Right kidney (tissue), 1 donor: ENCODE results near the gene UBXN10.

ENCODE experiments used
- DNase-seq: peaks from one replicate; pipeline ENCODE4 v3.0.0-alpha.2; 2016

The UBXN10 gene

DNA sequence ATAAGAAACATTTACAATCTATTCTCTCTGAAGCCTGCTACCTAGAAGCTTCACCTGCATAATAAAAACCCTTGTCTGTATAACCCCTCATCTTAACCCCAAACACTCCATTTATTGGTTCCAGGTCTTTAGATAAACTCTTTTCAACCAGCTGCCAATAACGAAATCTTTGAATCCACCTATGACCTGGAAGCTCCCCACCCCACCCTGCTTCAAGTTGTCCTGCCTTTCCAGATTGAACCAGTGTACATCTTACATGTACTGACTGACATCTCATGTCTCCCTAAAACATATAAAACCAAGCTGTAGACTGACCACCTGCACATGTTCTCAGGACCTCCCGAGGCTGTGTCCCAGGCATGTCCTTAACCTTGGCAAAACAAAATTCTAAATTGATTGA lies 54.1 kb downstream of the UBXN10 start:
- DNase-seq = no peak

- DNase-seq = no peak
These were observed 57.1 kb downstream of the UBXN10 start for GRCh38 chr1:20242890-20243479.
